Smooth muscle cell (in vitro differentiated cells): Measurements from ENCODE around the gene MVB12A. TPM values are rescaled to one million over a fixed set of nuclear protein-coding genes. Genes with fewer than 3 reads are reported as not detected.
A peak's percentile ranks its signal among the peaks of the same experiment; 100 is the strongest.

ENCODE experiments used
- DNase-seq: peaks from one replicate; lab custom pipeline; 2025; ENCODE audit not compliant: unreplicated experiment; lab: John Stamatoyannopoulos, UW
- H2AFZ ChIP-seq: fragments of 200-600 bp; sonication (generic); 2 replicates; pipeline ENCODE4 v1.6.0; 2016; ENCODE audit warnings: antibody characterized with exemption, low read depth, mild to moderate bottlenecking
- H3F3A ChIP-seq: fragments of 200-600 bp; sonication (generic); 2 replicates; pipeline ENCODE4 v1.6.0; 2017; ENCODE audit warnings: antibody characterized with exemption, low read depth
- H3K27ac ChIP-seq: fragments of 200-600 bp; sonication (generic); 2 replicates; pipeline ENCODE4 v1.5.1; 2016; ENCODE audit warnings: low read depth, mild to moderate bottlenecking
- H3K27me3 ChIP-seq: fragments of 200-600 bp; sonication (generic); 2 replicates; pipeline ENCODE4 v1.6.1; 2016; ENCODE audit warnings: low read depth, mild to moderate bottlenecking
- H3K36me3 ChIP-seq: fragments of 200-600 bp; sonication (generic); 2 replicates; pipeline ENCODE4 v1.5.1; 2016; ENCODE audit warnings: low read depth
- H3K4me1 ChIP-seq: fragments of 200-600 bp; sonication (generic); 2 replicates; pipeline ENCODE4 v1.5.1; 2016; ENCODE audit warnings: low read depth
- H3K4me2 ChIP-seq: fragments of 200-600 bp; sonication (generic); 2 replicates; pipeline ENCODE4 v1.6.0; 2016; ENCODE audit warnings: mild to moderate bottlenecking
- H3K4me3 ChIP-seq: fragments of 200-600 bp; sonication (generic); 2 replicates; pipeline ENCODE4 v1.5.1; 2016; ENCODE audit warnings: mild to moderate bottlenecking
- H3K79me2 ChIP-seq: fragments of 200-600 bp; sonication (generic); 2 replicates; pipeline ENCODE4 v1.6.0; 2016; ENCODE audit warnings: low read depth, mild to moderate bottlenecking
- H3K9ac ChIP-seq: fragments of 200-600 bp; sonication (generic); 2 replicates; pipeline ENCODE4 v1.6.0; 2016; ENCODE audit warnings: low read depth
- H3K9me3 ChIP-seq: fragments of 200-600 bp; sonication (generic); replicated peaks from 2 replicates; pipeline ENCODE4 v1.5.1; 2016; ENCODE audit warnings: low read depth
- H4K20me1 ChIP-seq: fragments of 200-600 bp; sonication (generic); 2 replicates; pipeline ENCODE4 v1.6.0; 2016; ENCODE audit warnings: low read depth
- WGBS: methylation state at CpG from one replicate; pipeline ENCODE4 v1.1.7; 2016; ENCODE audit warnings: low lambda C conversion rate; 5-methylcytosine and 5-hydroxymethylcytosine counted together
- polyA plus RNA-seq: library from polyadenylated mRNA; unstranded; fragments of >200 nt; fragmentation: Nextera tagmentation; extraction: Ambion mirVana; gene quantifications from 2 replicates; pipeline ENCODE4 v1.2.1, GENCODE V29; 2016
- total RNA-seq: library from RNA; depleted of rRNA; stranded (reverse); fragments of >200 nt; gene quantifications from 2 replicates; pipeline ENCODE4 v1.2.3, GENCODE V29; 2014
- TF ChIP-seq, protein P1 (sequence below): fragments of 200-600 bp; sonication (generic); IDR thresholded peaks from 2 replicates; pipeline ENCODE4 v1.5.1; 2017; ENCODE audit warnings: borderline replicate concordance, mild to moderate bottlenecking, antibody characterized with exemption; ENCODE audit not compliant: insufficient read depth, poor library complexity, severe bottlenecking

The MVB12A gene
- total and polyA plus RNA-seq, 2 experiments from 2014 or later = 68.1 to 98.1 TPM

DNA sequence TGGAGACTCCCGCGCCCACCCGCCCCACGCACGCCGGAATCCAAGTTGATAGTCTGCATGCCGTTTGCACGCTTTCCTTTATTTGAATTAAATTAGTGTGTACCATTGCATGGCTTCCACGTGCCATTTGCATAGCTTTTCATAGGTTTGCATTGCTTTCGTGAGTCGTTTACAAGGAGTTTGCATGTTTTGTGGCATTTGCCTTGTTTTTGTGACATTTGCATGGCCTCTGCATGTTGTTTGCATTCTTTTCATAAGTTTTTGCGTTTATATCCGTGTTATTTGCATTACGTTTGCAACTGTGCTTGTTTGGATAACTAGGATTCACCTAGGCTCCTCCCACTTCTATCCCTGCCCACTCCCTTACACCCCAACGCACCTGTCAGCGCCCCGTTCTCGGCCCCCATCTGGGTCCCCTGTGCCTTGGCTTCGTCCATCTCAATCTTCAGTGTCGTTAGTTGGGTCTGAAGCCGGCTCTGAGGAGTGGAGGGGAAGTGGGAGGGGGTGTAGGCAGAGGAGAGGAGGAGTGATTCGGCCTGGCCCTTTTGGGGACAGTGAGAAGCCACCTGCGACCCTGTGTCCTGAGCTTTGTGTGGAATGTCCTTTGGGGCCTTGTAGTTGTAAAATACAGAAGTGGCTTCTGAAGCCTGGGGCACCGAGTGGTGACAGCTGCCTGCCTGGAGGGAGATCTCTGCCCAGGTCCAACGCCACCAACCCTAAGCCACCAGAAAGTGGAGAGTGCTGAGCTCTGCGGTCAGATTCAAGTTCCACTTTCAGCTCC lies 28.3 kb upstream of the MVB12A start:
- Histone ChIP-seq H3F3A (no peaks in the 10 kb centered on the region), H3K79me2 (no peaks in the 10 kb centered on the region), H2AFZ (peak overlapping the region; percentile 95), H3K27me3 (no peaks in the 10 kb centered on the region), H3K36me3 (no peaks in the 10 kb centered on the region), H3K4me3 (peak overlapping the region; percentile 60), H3K4me1 (peaks cover 7% of the 10 kb centered on the region), H3K9ac (no peak overlapping the region), H3K27ac (no peak overlapping the region), H3K9me3 (no peaks in the 10 kb centered on the region), H3K4me2 (peak overlapping the region; percentile 94), H4K20me1 (no peaks in the 10 kb centered on the region)
- TF ChIP-seq, protein P1, sequence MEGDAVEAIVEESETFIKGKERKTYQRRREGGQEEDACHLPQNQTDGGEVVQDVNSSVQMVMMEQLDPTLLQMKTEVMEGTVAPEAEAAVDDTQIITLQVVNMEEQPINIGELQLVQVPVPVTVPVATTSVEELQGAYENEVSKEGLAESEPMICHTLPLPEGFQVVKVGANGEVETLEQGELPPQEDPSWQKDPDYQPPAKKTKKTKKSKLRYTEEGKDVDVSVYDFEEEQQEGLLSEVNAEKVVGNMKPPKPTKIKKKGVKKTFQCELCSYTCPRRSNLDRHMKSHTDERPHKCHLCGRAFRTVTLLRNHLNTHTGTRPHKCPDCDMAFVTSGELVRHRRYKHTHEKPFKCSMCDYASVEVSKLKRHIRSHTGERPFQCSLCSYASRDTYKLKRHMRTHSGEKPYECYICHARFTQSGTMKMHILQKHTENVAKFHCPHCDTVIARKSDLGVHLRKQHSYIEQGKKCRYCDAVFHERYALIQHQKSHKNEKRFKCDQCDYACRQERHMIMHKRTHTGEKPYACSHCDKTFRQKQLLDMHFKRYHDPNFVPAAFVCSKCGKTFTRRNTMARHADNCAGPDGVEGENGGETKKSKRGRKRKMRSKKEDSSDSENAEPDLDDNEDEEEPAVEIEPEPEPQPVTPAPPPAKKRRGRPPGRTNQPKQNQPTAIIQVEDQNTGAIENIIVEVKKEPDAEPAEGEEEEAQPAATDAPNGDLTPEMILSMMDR = no peak
- 21% methylated on average over 26 of the region's 26 CpGs for WGBS
- no peak for DNase-seq

DNA sequence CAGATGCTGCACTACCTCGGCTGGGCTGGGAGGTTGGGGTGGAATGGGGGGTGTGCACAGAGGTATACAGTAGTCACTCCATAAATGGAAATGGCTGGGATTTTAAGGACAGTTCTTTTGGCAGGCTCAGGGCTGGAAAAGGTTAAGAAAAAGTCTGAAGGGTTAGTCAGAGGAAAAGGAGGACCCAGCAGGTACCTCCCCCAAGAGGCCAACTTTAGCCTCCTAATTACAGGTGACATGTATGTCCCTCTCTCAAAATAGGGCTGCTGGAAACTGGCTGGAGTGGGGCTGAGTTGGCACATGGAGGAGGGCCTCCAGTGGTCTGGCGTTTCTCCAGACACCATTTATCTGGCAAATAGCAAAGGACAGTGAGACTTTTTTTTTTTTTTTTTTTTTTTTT lies 26.8 kb upstream of the MVB12A start:
- H4K20me1 ChIP-seq = no peaks in the 10 kb centered on the region
- no peaks in the 10 kb centered on the region for H3K79me2 ChIP-seq
- no peak for DNase-seq
- H3K27me3 ChIP-seq = no peaks in the 10 kb centered on the region
- peaks cover 7% of the 10 kb centered on the region for H3K4me1 ChIP-seq
- H3K4me2 ChIP-seq = no peak overlapping the region
- WGBS = 75% methylated on average over 2 of the region's 2 CpGs
- no peak overlapping the region for H3K9ac ChIP-seq
- no peak overlapping the region for H3K27ac ChIP-seq
- H3K36me3 ChIP-seq = no peaks in the 10 kb centered on the region
- TF ChIP-seq, protein P1 = no peak
- H3K4me3 ChIP-seq = no peak overlapping the region
- H2AFZ ChIP-seq = no peak overlapping the region
- no peaks in the 10 kb centered on the region for H3K9me3 ChIP-seq
- no peaks in the 10 kb centered on the region for H3F3A ChIP-seq

DNA sequence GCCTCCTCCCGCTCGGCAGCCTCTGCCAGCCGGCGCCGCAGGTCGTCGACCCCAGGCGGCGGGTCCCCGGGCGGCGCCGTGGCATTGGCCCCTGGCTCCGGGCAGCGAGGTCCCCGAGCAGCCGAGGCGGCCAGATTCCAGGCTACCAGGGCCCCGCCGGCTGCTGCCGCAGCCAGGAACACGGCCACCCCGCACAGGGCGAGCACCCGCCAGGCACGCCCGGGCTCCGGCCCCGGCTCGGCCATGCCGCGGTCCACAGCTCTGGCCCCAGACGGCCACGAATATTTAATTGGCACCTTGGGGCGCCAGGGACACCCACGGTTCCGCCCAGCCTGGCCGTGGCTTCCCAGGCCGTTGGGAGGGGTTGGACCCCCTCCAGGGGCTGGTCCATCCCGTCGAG lies 25.9 kb upstream of the MVB12A start, which contains the start of gene CCDC194:
TSS of gene CCDC194 (minus strand) at position 283 of the 400 bp plus-strand sequence. CDS start at position 245, 38 bp downstream.
- 94% methylated on average over 41 of the region's 41 CpGs for WGBS
- Histone ChIP-seq H3K27me3 (no peaks in the 10 kb centered on the region), H3F3A (no peaks in the 10 kb centered on the region), H3K27ac (no peak within 1 kb of the TSS), H3K9me3 (no peaks in the 10 kb centered on the region), H3K4me1 (peaks cover 7% of the 10 kb centered on the region), H3K79me2 (no peaks in the 10 kb centered on the region), H3K36me3 (no peaks in the 10 kb centered on the region), H2AFZ (no peak within 1 kb of the TSS), H3K9ac (no peak within 1 kb of the TSS), H4K20me1 (no peaks in the 10 kb centered on the region), H3K4me2 (no peak within 1 kb of the TSS), H3K4me3 (no peak within 1 kb of the TSS)
- DNase-seq = no peak
- TF ChIP-seq, protein P1 = no peak
